ENCODE measurements around the gene NUMB. TPM values are rescaled to one million over a fixed set of nuclear protein-coding genes. Genes with fewer than 3 reads are reported as not detected.

NUMB gene
- total RNA-seq, 1 donor from 2014 or later: 18.2 TPM

DNA sequence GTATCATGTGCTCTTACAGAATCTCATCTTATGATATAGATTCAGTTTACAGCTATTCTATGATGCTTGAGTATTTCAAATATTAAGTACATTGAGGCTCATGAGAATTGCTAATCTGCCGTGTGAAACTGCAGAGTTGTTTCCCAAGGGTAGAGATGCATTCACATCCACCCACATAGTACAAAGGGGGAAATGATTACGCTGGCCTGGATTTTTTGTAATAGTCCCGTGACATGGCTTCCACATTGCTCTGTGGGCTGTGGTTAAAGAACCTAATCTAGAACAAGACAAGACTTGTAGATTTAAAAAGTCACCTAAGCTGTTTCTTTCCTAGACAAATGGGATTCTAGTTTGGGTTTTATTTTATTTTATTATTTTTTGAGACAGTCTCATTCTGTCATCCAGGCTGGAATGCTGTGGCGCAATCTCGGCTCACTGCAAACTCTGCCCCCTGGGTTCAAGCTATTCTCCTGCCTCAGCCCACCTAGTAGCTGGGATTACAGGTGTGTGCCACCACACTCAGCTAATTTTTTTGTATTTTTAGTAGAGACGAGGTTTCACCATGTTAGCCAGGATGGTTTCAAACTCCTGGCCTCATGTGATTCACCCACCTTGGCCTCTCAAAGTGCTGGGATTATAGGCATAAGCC, 19.4 kb upstream of the NUMB start:
- TF ChIP-seq, protein P1, sequence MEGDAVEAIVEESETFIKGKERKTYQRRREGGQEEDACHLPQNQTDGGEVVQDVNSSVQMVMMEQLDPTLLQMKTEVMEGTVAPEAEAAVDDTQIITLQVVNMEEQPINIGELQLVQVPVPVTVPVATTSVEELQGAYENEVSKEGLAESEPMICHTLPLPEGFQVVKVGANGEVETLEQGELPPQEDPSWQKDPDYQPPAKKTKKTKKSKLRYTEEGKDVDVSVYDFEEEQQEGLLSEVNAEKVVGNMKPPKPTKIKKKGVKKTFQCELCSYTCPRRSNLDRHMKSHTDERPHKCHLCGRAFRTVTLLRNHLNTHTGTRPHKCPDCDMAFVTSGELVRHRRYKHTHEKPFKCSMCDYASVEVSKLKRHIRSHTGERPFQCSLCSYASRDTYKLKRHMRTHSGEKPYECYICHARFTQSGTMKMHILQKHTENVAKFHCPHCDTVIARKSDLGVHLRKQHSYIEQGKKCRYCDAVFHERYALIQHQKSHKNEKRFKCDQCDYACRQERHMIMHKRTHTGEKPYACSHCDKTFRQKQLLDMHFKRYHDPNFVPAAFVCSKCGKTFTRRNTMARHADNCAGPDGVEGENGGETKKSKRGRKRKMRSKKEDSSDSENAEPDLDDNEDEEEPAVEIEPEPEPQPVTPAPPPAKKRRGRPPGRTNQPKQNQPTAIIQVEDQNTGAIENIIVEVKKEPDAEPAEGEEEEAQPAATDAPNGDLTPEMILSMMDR (IDR thresholded peaks at IDR 0.05; ENCODE audit: insufficient read depth, low read length, severe bottlenecking): no peak
- no peaks in the 10 kb centered on the region for H3K36me3 ChIP-seq (ENCODE audit: control insufficient read depth, insufficient read depth, low read length)
- FAIRE-seq: no peak
- peak; percentile 97 for DNase-seq (ENCODE audit: low read depth)
- H3K27me3 ChIP-seq (ENCODE audit: control insufficient read depth, insufficient read depth, low read length): no peaks in the 10 kb centered on the region
- no peak overlapping the region for H3K4me3 ChIP-seq (ENCODE audit: low read depth, low read length)

- no peak for DNase-seq (ENCODE audit: low read depth)
- H3K4me3 ChIP-seq (ENCODE audit: low read depth, low read length): no peak overlapping the region
- TF ChIP-seq, protein P1 (IDR thresholded peaks at IDR 0.05; ENCODE audit: insufficient read depth, low read length, severe bottlenecking): no peak
- H3K27me3 ChIP-seq (ENCODE audit: control insufficient read depth, insufficient read depth, low read length): no peaks in the 10 kb centered on the region
- no peak for FAIRE-seq
- H3K36me3 ChIP-seq (ENCODE audit: control insufficient read depth, insufficient read depth, low read length): no peaks in the 10 kb centered on the region
Measured at GRCh38 chr14:73476451-73476931, 18.1 kb upstream of the NUMB start.

GRCh38 chr14:73474952-73475351, 16.6 kb upstream of the NUMB start:
- Histone ChIP-seq H3K36me3 (ENCODE audit: control insufficient read depth, insufficient read depth, low read length) (no peaks in the 10 kb centered on the region), H3K27me3 (ENCODE audit: control insufficient read depth, insufficient read depth, low read length) (no peaks in the 10 kb centered on the region), H3K4me3 (ENCODE audit: low read depth, low read length) (no peak overlapping the region)
- TF ChIP-seq, protein P1 (IDR thresholded peaks at IDR 0.05; ENCODE audit: insufficient read depth, low read length, severe bottlenecking): no peak
- FAIRE-seq: no peak
- DNase-seq (ENCODE audit: low read depth): no peak

- Histone ChIP-seq H3K4me3 (ENCODE audit: low read depth, low read length) (no peak overlapping the region), H3K27me3 (ENCODE audit: control insufficient read depth, insufficient read depth, low read length) (no peaks in the 10 kb centered on the region), H3K36me3 (ENCODE audit: control insufficient read depth, insufficient read depth, low read length) (no peaks in the 10 kb centered on the region)
- DNase-seq (ENCODE audit: low read depth): peak; percentile 70
- TF ChIP-seq, protein P1 (IDR thresholded peaks at IDR 0.05; ENCODE audit: insufficient read depth, low read length, severe bottlenecking): peak; percentile 49
- FAIRE-seq: no peak
Measured at GRCh38 chr14:73472185-73473114, 14.1 kb upstream of the NUMB start.

DNA sequence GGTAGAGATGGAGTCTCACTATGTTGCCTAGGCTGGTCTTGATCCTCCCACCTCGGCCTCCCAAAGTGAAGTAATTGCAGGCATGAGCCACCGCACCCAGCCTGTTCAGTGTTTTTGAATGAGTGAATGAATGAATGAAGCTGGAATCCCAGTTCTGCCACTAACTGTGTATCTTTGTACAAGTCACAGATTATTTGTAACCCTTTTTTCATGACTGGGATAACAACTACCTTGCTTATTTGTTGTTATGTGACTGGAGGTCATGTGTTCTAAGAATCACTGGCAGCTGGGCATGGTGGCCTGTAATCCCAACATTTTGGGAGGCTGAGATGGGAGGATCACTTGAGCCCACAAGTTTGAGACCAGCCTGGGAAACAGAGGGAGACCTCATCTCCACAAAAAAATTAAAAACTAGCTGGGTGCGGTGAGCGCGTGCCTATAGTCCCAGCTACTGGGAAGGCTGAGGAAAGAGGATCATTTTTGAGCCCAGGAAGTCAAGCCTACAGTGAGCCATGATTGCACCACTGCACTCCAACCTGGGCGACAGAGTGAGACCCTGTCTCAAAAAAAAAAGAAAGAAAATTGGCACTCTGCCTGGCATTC, 13.3 kb upstream of the NUMB start:
- FAIRE-seq (no peak), DNase-seq (ENCODE audit: low read depth) (no peak)
- no peaks in the 10 kb centered on the region for H3K36me3 ChIP-seq (ENCODE audit: control insufficient read depth, insufficient read depth, low read length)
- H3K4me3 ChIP-seq (ENCODE audit: low read depth, low read length): no peak overlapping the region
- H3K27me3 ChIP-seq (ENCODE audit: control insufficient read depth, insufficient read depth, low read length): no peaks in the 10 kb centered on the region
- TF ChIP-seq, protein P1 (IDR thresholded peaks at IDR 0.05; ENCODE audit: insufficient read depth, low read length, severe bottlenecking): no peak
